Mesothelial cell of epicardium (in vitro differentiated cells): ENCODE results near the gene NLRP4. TPM values are rescaled to one million over a fixed set of nuclear protein-coding genes. Genes with fewer than 3 reads are reported as not detected.

Source experiments
- DNase-seq, 2 experiments: peaks; one replicate each; pipeline ENCODE4 v3.0.0; 2021; ENCODE audit warnings: low spot score in 2 of 2; ENCODE audit not compliant: unreplicated experiment in 2 of 2
- H3K27ac Mint-ChIP-seq: 2 replicates; pipeline ENCODE4 v1.8.0; 2021; ENCODE audit warnings: mixed read lengths
- H3K27me3 Mint-ChIP-seq: 2 replicates; pipeline ENCODE4 v1.8.0; 2021; ENCODE audit warnings: low read depth, mixed read lengths
- H3K36me3 Mint-ChIP-seq: 2 replicates; pipeline ENCODE4 v1.8.0; 2021; ENCODE audit warnings: mixed read lengths
- H3K4me1 Mint-ChIP-seq: 2 replicates; pipeline ENCODE4 v1.8.0; 2021; ENCODE audit warnings: mixed read lengths
- H3K4me3 Mint-ChIP-seq: 2 replicates; pipeline ENCODE4 v1.8.0; 2021; ENCODE audit warnings: mild to moderate bottlenecking, moderate library complexity, mixed read lengths
- H3K9me3 Mint-ChIP-seq: 2 replicates; pipeline ENCODE4 v1.8.0; 2021; ENCODE audit warnings: mixed read lengths
- CTCF ChIP-seq: fragments of 200-600 bp; sonication (generic); IDR thresholded peaks from one replicate; pipeline ENCODE4 v1.5.0; 2021; ENCODE audit warnings: antibody characterized with exemption; ENCODE audit not compliant: unreplicated experiment
- total RNA-seq: library from RNA; stranded (reverse); gene quantifications from 3 replicates; pipeline ENCODE4 v1.2.1, GENCODE V29; 2021

The NLRP4 gene, protein sequence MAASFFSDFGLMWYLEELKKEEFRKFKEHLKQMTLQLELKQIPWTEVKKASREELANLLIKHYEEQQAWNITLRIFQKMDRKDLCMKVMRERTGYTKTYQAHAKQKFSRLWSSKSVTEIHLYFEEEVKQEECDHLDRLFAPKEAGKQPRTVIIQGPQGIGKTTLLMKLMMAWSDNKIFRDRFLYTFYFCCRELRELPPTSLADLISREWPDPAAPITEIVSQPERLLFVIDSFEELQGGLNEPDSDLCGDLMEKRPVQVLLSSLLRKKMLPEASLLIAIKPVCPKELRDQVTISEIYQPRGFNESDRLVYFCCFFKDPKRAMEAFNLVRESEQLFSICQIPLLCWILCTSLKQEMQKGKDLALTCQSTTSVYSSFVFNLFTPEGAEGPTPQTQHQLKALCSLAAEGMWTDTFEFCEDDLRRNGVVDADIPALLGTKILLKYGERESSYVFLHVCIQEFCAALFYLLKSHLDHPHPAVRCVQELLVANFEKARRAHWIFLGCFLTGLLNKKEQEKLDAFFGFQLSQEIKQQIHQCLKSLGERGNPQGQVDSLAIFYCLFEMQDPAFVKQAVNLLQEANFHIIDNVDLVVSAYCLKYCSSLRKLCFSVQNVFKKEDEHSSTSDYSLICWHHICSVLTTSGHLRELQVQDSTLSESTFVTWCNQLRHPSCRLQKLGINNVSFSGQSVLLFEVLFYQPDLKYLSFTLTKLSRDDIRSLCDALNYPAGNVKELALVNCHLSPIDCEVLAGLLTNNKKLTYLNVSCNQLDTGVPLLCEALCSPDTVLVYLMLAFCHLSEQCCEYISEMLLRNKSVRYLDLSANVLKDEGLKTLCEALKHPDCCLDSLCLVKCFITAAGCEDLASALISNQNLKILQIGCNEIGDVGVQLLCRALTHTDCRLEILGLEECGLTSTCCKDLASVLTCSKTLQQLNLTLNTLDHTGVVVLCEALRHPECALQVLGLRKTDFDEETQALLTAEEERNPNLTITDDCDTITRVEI
- total RNA-seq = not detected in 3 replicates

DNA sequence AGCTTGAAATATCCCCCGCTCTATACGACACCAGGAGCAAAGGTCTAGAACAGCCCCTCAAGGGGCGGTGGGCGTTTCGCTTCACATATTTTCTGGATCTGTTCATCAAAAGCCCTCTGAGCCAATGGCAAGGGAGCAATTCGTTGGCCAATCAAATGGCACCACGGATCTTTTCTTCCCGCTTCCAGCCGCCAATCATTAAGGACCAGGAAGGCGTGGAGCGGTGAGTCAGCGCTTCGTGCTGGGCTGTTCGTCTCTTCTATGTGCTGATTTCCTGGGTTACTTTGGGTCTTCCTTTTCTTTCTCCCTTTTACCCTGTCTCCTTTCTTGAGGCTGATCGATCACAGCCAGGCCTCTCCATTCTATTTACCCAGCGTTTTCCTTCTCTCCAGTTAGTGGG is at the start of gene NLRP4:
Gene NLRP4, plus strand, starts transcription at position 201 of the 400 bp plus-strand sequence. CDS start 15,541 bp downstream, outside the sequence.
- DNase-seq = no peak
- Mint-ChIP-seq H3K36me3 (no peaks in the 10 kb centered on the region), H3K4me1 (no peaks in the 10 kb centered on the region), H3K4me3 (no peak within 1 kb of the TSS), H3K9me3 (peaks cover 58% of the 10 kb centered on the region), H3K27me3 (no peaks in the 10 kb centered on the region), H3K27ac (no peak within 1 kb of the TSS)
- no peak for TF ChIP-seq CTCF

- H3K27ac Mint-ChIP-seq = no peak overlapping the region
- no peaks in the 10 kb centered on the region for H3K27me3 Mint-ChIP-seq
Observed at GRCh38 chr19:55795021-55795420, 41.3 kb upstream of the NLRP4 start.

GRCh38 chr19:55801416-55801815 is 34.9 kb upstream of the NLRP4 start:
- TF ChIP-seq CTCF = no peak
- DNase-seq = no peak
- no peaks in the 10 kb centered on the region for H3K4me1 Mint-ChIP-seq
- peaks cover 3% of the 10 kb centered on the region for H3K36me3 Mint-ChIP-seq
- no peaks in the 10 kb centered on the region for H3K27me3 Mint-ChIP-seq
- H3K4me3 Mint-ChIP-seq = no peak overlapping the region
- peaks cover 68% of the 10 kb centered on the region for H3K9me3 Mint-ChIP-seq
- H3K27ac Mint-ChIP-seq = no peak overlapping the region

More at GRCh38 chr19:55795021-55795420, 41.3 kb upstream of the NLRP4 start:
- no peak for TF ChIP-seq CTCF
- Mint-ChIP-seq H3K9me3 (peaks cover 68% of the 10 kb centered on the region), H3K4me1 (no peaks in the 10 kb centered on the region), H3K36me3 (no peaks in the 10 kb centered on the region), H3K4me3 (no peak overlapping the region)
- DNase-seq = no peak

DNA sequence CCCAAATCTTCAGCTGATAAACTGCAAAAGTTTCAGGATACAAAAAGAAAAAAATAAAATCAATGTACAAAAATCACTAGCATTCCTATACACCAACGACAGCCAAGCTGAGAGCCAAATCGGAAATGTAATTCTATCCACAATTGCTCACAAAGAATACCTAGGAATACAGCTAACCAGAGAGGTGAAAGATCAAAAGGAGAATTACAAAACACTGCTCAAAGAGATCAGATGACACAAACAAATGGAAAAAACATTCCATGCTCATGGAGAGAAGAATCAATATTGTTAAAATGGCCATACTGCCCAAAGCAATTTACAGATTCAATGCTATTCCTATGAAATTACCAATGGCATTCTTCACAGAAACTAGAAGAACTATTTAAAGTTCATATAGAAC is 34.1 kb upstream of the NLRP4 start:
- H3K27ac Mint-ChIP-seq = no peak overlapping the region
- TF ChIP-seq CTCF = no peak
- no peaks in the 10 kb centered on the region for H3K27me3 Mint-ChIP-seq
- peaks cover 3% of the 10 kb centered on the region for H3K36me3 Mint-ChIP-seq
- peaks cover 72% of the 10 kb centered on the region for H3K9me3 Mint-ChIP-seq
- H3K4me1 Mint-ChIP-seq = no peaks in the 10 kb centered on the region
- no peak overlapping the region for H3K4me3 Mint-ChIP-seq
- DNase-seq = no peak

DNA sequence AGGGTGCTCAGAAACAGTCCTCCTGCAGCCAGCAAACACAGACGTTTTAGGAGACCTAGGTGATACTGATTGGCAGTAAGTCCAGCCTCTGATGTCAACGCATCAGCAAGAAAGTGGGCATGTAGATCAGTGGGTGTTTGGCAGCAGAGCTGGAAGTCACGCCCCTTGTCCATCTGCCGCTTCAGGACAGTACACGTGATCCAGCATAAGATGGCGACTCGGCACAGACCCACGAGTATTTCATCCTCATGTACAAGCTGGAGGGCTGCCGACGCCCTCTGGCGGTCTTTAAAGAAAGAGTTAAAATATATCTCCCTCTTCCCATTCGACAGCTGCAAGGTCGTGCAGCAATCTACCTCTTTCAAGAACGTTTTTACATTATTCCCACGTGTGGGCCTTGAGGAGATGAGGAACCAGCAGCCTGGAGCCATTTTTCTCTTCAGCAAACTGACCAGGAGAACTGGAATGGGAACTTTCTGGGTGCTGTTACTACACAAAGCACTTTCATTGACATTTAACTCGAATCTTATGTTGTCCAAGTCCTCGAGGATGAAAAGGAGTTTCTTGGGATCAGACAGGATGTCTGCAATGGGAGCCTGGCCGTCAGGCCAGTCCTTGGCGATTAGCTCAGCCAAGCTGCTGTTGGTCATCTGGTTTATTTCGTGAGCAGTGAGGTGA is 26.8 kb upstream of the NLRP4 start:
- TF ChIP-seq CTCF = no peak
- no peaks in the 10 kb centered on the region for H3K27me3 Mint-ChIP-seq
- H3K27ac Mint-ChIP-seq = no peak overlapping the region
- DNase-seq = no peak
- H3K36me3 Mint-ChIP-seq = peaks cover 3% of the 10 kb centered on the region
- H3K4me1 Mint-ChIP-seq = no peaks in the 10 kb centered on the region
- H3K9me3 Mint-ChIP-seq = peaks cover 70% of the 10 kb centered on the region
- H3K4me3 Mint-ChIP-seq = no peak overlapping the region
